Measurements from ENCODE around the gene LTF.

LTF gene

DNA sequence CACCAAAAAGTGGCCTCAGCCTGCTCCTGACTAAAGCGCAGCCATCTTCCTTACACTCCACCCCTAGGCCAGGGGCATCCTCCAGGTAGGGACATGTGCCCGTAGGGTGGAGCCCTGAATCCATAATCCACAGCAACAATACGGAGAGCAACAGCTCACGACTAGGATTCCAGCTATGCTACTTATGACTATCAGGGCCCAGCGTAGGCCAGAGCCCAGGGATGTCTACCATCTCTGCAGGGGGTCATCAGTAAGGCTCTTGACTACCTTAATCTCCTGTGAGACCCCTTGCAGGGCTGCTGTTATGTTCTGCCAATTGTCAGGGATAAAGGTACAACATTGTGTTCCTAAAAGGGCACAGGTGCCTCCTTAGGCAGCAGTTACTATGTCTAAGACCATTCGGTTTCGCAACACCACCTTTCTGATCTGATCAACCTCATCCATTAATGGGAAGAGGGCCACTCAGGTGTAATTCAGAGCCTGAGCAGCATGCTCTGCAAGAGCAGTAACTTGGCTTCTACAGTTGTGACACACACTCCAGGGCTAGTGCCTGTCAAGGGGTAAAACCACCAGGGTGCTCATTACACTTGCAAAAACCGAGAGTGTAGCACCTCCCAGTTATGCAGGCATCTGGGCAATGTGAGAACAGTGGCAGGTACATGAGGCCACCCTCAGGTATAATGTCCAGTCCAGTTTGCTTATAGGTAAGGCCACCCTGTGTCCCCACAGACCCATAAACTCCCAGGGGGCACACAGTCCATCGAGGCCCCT is 46.7 kb downstream of the LTF start:
- Histone ChIP-seq H3K4me3 (no peak overlapping the region), H3K36me3 (ENCODE audit: insufficient read depth, low read length) (no peaks in the 10 kb centered on the region), H3K27ac (no peak overlapping the region), H3K9me3 (ENCODE audit: low read depth, low read length) (no peaks in the 10 kb centered on the region), H3K9ac (ENCODE audit: insufficient read length) (no peak overlapping the region)
- DNase-seq (ENCODE audit: low read depth, low spot score): no peak
- TF ChIP-seq FOXP2 (optimal IDR thresholded peaks at IDR 0.05; ENCODE audit: control extremely low read depth, extremely low read length, insufficient read depth): no peak

DNA sequence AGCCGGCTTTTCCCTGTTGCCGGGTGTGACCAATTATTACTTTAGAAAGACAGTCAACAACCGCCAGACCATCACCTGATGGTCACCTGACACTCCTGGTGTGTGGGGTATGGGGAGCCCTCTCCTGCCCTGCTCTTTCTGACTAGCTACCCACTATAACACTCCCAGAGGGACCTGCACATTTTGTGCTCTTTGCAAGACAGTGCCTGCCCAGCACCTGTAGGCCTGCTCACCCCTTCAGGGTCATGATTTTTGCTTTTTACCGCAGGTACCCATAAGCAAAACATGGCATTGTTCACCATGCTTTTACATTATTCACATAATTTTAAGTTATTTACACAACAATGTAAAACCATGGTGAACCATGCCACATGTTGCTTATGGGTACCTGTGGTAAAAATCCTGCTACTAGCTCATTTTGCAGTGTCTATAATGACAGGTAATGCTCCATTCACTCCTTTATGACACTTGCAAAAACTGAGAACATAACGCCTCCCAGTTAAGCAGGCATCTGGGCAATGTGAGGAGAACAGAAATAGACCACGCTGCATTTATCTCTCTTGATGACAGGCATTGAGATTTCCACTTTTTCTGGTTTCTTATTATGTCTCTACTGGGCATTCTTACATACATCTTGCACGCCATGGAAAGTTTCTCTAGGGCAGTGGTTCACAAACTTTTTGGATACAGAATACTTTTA is 47.7 kb downstream of the LTF start:
- no peak overlapping the region for H3K27ac ChIP-seq
- no peak overlapping the region for H3K4me3 ChIP-seq
- no peak overlapping the region for H3K9ac ChIP-seq (ENCODE audit: insufficient read length)
- H3K36me3 ChIP-seq (ENCODE audit: insufficient read depth, low read length): no peaks in the 10 kb centered on the region
- TF ChIP-seq EZH2 (IDR thresholded peaks at IDR 0.05): no peak
- DNase-seq (ENCODE audit: low read depth, low spot score): no peak
- no peaks in the 10 kb centered on the region for H3K9me3 ChIP-seq (ENCODE audit: low read depth, low read length)

DNA sequence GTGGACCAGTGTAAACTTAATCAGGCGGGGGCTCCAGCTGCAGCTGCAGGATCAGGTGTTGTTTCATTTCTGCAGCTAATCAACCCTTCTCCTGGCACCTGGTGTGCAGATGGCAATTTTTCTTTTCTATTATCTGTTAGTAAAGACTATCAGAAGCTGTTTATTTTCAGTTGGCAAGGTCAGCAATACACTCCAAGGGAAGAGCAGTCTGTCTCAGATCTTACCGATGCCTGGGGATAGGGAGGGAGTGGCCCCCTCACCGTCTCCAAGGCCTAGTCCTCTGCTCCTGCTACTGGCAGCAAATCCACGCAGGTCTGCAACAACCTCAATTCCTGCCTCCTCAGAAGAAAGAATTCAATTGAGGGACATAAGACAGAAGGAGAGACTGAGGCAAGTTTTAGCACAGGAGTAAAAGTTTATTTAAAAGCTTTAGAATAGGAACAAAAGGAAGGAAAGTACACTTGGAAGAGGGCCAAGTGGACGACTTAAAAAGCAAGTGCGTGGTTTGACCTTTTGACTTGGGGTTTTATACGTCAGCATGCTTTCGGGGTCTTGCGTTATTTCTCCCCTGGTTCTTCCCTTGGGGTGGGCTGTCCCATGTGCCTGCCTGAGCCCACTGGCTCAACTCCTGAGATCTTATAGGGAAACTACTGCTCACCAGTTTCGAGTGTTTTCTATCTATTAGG is 48.4 kb downstream of the LTF start:
- Histone ChIP-seq H3K4me3 (no peak overlapping the region), H3K27ac (no peak overlapping the region), H3K36me3 (ENCODE audit: insufficient read depth, low read length) (no peaks in the 10 kb centered on the region), H3K9me3 (ENCODE audit: low read depth, low read length) (no peaks in the 10 kb centered on the region), H3K9ac (ENCODE audit: insufficient read length) (no peak overlapping the region)
- TF ChIP-seq FOXP2 (optimal IDR thresholded peaks at IDR 0.05; ENCODE audit: control extremely low read depth, extremely low read length, insufficient read depth): no peak
- TF ChIP-seq EZH2 (IDR thresholded peaks at IDR 0.05): no peak
- no peak for TF ChIP-seq POLR2AphosphoS5 (IDR thresholded peaks at IDR 0.05; ENCODE audit: borderline replicate concordance, low read depth, low read length)
- no peak for DNase-seq (ENCODE audit: low read depth, low spot score)

DNA sequence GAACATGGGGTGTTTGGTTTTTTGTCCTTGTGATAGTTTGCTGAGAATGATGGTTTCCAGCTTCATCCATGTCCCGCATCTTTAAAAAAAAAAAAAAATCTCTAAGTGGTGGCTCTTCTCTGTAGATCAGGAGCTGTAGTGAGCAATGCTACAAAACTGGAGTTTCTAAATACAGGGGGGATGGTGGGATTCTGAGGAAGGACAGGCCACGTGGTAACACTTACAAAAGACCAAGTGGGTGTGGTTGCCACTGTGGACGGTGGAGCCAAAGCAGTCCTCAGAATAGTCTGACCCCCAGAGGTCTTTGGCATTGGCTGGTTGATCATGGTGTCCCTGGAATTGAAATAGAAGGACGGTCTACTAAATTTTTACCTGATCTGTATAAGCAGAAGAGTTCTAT is 50.0 kb downstream of the LTF start:
- TF ChIP-seq POLR2AphosphoS5 (IDR thresholded peaks at IDR 0.05; ENCODE audit: borderline replicate concordance, low read depth, low read length): no peak
- TF ChIP-seq EZH2 (IDR thresholded peaks at IDR 0.05): no peak
- no peak for TF ChIP-seq FOXP2 (optimal IDR thresholded peaks at IDR 0.05; ENCODE audit: control extremely low read depth, extremely low read length, insufficient read depth)
- Histone ChIP-seq H3K9me3 (ENCODE audit: low read depth, low read length) (no peaks in the 10 kb centered on the region), H3K27ac (no peak overlapping the region), H3K9ac (ENCODE audit: insufficient read length) (no peak overlapping the region), H3K36me3 (ENCODE audit: insufficient read depth, low read length) (no peaks in the 10 kb centered on the region), H3K4me3 (no peak overlapping the region)
- DNase-seq (ENCODE audit: low read depth, low spot score): no peak

DNA sequence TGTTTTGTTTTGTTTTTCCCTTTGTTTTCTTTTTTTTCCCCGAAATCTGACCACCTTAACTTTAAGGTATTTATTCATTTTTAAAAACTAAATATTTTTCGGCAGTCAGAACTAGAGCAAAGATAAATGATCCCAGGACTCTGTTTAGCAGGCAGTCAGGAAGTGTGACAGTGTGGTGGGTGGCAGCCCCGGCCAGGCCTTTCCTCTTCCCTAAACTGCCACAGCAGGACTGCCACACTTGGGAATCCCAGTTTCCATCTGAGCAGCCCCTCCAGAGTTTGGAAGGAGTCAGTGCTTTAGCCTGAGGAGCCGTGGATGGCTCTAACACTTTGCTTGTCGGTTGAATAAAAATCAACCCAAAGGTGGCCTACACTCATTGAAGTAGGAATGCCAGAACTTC is 50.8 kb downstream of the LTF start:
- no peak for TF ChIP-seq FOXP2 (optimal IDR thresholded peaks at IDR 0.05; ENCODE audit: control extremely low read depth, extremely low read length, insufficient read depth)
- no peak for TF ChIP-seq EZH2 (IDR thresholded peaks at IDR 0.05)
- no peak for TF ChIP-seq POLR2AphosphoS5 (IDR thresholded peaks at IDR 0.05; ENCODE audit: borderline replicate concordance, low read depth, low read length)
- no peaks in the 10 kb centered on the region for H3K9me3 ChIP-seq (ENCODE audit: low read depth, low read length)
- H3K4me3 ChIP-seq: no peak overlapping the region
- H3K27ac ChIP-seq: no peak overlapping the region
- no peaks in the 10 kb centered on the region for H3K36me3 ChIP-seq (ENCODE audit: insufficient read depth, low read length)
- no peak for DNase-seq (ENCODE audit: low read depth, low spot score)
- no peak overlapping the region for H3K9ac ChIP-seq (ENCODE audit: insufficient read length)

DNA sequence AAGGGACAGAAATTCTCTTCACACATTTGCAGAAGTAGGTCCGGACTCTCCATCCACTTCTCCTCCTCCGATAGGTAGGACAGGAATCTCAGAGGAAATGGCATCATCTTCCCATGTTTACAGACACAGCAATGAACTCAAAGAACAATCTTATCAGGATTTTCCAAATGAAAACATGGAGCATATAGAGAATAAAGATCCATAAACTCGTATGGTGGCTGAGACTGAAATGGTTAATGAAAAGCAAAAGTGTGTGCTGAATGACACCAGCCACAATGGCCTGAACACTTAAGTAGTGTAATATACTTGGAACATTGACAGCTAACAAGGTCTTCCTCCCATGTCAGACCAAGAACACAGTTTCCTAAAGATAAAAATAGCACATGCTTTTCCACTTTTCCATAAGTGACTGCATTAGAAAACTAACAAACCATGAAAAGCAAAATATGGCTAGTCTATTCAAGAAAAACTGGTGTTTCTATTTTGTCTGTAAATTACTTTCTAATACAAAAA is 51.9 kb downstream of the LTF start:
- H3K9ac ChIP-seq (ENCODE audit: insufficient read length): no peak overlapping the region
- H3K9me3 ChIP-seq (ENCODE audit: low read depth, low read length): no peaks in the 10 kb centered on the region
- DNase-seq (ENCODE audit: low read depth, low spot score): no peak
- no peak overlapping the region for H3K27ac ChIP-seq
- no peaks in the 10 kb centered on the region for H3K36me3 ChIP-seq (ENCODE audit: insufficient read depth, low read length)
- TF ChIP-seq POLR2AphosphoS5 (IDR thresholded peaks at IDR 0.05; ENCODE audit: borderline replicate concordance, low read depth, low read length): no peak
- TF ChIP-seq FOXP2 (optimal IDR thresholded peaks at IDR 0.05; ENCODE audit: control extremely low read depth, extremely low read length, insufficient read depth): no peak
- H3K4me3 ChIP-seq: no peak overlapping the region

DNA sequence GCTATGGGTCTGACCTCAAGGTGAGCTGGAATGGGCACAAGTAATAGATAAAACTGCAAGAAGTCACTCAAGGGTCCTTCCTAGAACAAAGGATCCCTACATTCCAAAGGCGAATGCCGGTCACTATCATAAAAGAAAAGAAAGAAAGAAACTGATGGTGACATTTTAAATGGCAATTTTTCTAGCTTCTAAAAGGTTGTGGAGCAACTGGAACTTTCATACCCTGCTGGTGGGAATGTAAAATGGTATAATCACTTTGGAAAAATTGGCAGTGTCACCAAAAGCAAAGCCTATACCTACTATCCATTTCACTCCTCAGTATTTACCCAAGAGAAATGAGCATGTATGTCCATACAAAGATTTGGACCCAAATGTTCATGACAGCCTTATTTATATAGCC is 53.4 kb downstream of the LTF start:
- H3K4me3 ChIP-seq: no peak overlapping the region
- H3K9me3 ChIP-seq (ENCODE audit: low read depth, low read length): no peaks in the 10 kb centered on the region
- H3K27ac ChIP-seq: no peak overlapping the region
- no peak overlapping the region for H3K9ac ChIP-seq (ENCODE audit: insufficient read length)
- no peak for DNase-seq (ENCODE audit: low read depth, low spot score)
- TF ChIP-seq POLR2AphosphoS5 (IDR thresholded peaks at IDR 0.05; ENCODE audit: borderline replicate concordance, low read depth, low read length): no peak
- no peak for TF ChIP-seq FOXP2 (optimal IDR thresholded peaks at IDR 0.05; ENCODE audit: control extremely low read depth, extremely low read length, insufficient read depth)
- no peaks in the 10 kb centered on the region for H3K36me3 ChIP-seq (ENCODE audit: insufficient read depth, low read length)

DNA sequence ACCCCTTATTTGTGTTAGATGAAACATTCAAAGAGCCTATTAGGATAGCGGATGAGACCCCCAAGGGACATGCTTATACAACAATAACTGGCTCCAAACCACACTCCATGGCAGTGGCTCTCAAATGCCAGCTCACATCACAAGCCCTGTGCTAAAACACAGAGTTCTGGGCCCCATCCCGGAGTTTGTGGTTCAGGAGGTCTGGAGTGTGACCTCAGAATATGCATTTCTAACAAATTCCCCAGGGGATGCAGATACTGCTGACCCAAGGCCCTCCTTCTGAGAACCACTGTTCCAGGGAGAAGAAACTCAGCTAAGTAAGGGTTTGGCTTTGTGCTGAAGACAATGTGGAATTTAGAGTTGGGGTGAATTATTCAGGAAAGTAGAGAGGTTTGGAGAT is 54.0 kb downstream of the LTF start:
- no peak overlapping the region for H3K4me3 ChIP-seq

More for the DNA sequence above, 54.0 kb downstream of the LTF start:
- TF ChIP-seq FOXP2 (optimal IDR thresholded peaks at IDR 0.05; ENCODE audit: control extremely low read depth, extremely low read length, insufficient read depth): no peak
- no peak for TF ChIP-seq POLR2AphosphoS5 (IDR thresholded peaks at IDR 0.05; ENCODE audit: borderline replicate concordance, low read depth, low read length)
- no peak for TF ChIP-seq EZH2 (IDR thresholded peaks at IDR 0.05)
- Histone ChIP-seq H3K36me3 (ENCODE audit: insufficient read depth, low read length) (no peaks in the 10 kb centered on the region), H3K27ac (no peak overlapping the region), H3K9ac (ENCODE audit: insufficient read length) (no peak overlapping the region), H3K9me3 (ENCODE audit: low read depth, low read length) (no peaks in the 10 kb centered on the region)
- DNase-seq (ENCODE audit: low read depth, low spot score): no peak

Measured in SK-N-MC (cell line).